Osteoblast (primary cell): ENCODE measurements around the gene CRYGN. TPM values are rescaled to one million over a fixed set of nuclear protein-coding genes. Genes with fewer than 3 reads are reported as not detected.

Experiments used
- DNase-seq: peaks from one replicate; pipeline ENCODE4 v3.0.0; 2011; ENCODE audit warnings: low spot score, mixed read lengths; ENCODE audit not compliant: insufficient read length; ENCODE audit errors: missing footprints
- H2AFZ ChIP-seq: 2 replicates; pipeline ENCODE4 v1.6.0; 2011; ENCODE audit warnings: mild to moderate bottlenecking, low read length
- H3K27ac ChIP-seq: 2 replicates; pipeline ENCODE4 v1.5.1; 2011; ENCODE audit warnings: mild to moderate bottlenecking, low read depth, low read length, moderate library complexity
- H3K27me3 ChIP-seq: 2 replicates; pipeline ENCODE4 v1.6.0; 2012; ENCODE audit warnings: mild to moderate bottlenecking, control low read depth, inconsistent platforms, low read length, moderate library complexity; ENCODE audit not compliant: insufficient read depth
- H3K36me3 ChIP-seq: 2 replicates; pipeline ENCODE4 v1.5.1; 2011; ENCODE audit warnings: mild to moderate bottlenecking, low read length, control low read depth, moderate library complexity; ENCODE audit not compliant: insufficient read depth
- H3K4me1 ChIP-seq: 2 replicates; pipeline ENCODE4 v1.5.1; 2011; ENCODE audit warnings: mild to moderate bottlenecking, low read length, control low read depth, moderate library complexity; ENCODE audit not compliant: insufficient read depth
- H3K4me2 ChIP-seq: 2 replicates; pipeline ENCODE4 v1.6.0; 2011; ENCODE audit warnings: mild to moderate bottlenecking, low read length; ENCODE audit not compliant: insufficient read depth
- H3K4me3 ChIP-seq: fragments of 200-600 bp; sonication (generic); 3 replicates; pipeline ENCODE4 v1.5.1; 2012; ENCODE audit warnings: mild to moderate bottlenecking, low read length, inconsistent platforms; ENCODE audit not compliant: insufficient read depth
- H3K79me2 ChIP-seq: 2 replicates; pipeline ENCODE4 v1.6.0; 2012; ENCODE audit warnings: mild to moderate bottlenecking, low read length, control low read depth, inconsistent platforms; ENCODE audit not compliant: insufficient read depth
- H3K9me3 ChIP-seq: 2 replicates; pipeline ENCODE4 v1.5.1; 2011; ENCODE audit warnings: low read depth, low read length, control low read depth
- H4K20me1 ChIP-seq: 2 replicates; pipeline ENCODE4 v1.6.0; 2012; ENCODE audit warnings: mild to moderate bottlenecking, low read length, control low read depth; ENCODE audit not compliant: insufficient read depth
- CTCF ChIP-seq: IDR thresholded peaks from 2 replicates; pipeline ENCODE4 v1.5.1; 2011; ENCODE audit warnings: mild to moderate bottlenecking, low read depth, low read length, moderate library complexity; ENCODE audit errors: extremely low read depth
- total RNA-seq: library from RNA; depleted of rRNA; stranded (reverse); fragments of >200 nt; gene quantifications from 2 replicates; pipeline ENCODE4 v1.2.3, GENCODE V29; 2012

Gene CRYGN
- total RNA-seq, 1 donor, result 0.72 TPM

GRCh38 chr7:151486074-151486473, 46.1 kb upstream of the CRYGN start:
- Histone ChIP-seq H3K4me1 (peaks cover 14% of the 10 kb centered on the region), H2AFZ (no peak overlapping the region), H3K36me3 (peaks cover 78% of the 10 kb centered on the region), H3K79me2 (peaks cover 94% of the 10 kb centered on the region), H3K27me3 (no peaks in the 10 kb centered on the region), H3K27ac (peak overlapping the region; percentile 47), H3K4me2 (no peak overlapping the region), H3K9me3 (no peaks in the 10 kb centered on the region), H4K20me1 (peaks cover 3% of the 10 kb centered on the region), H3K4me3 (no peak overlapping the region)
- no peak for DNase-seq
- no peak for TF ChIP-seq CTCF

DNA sequence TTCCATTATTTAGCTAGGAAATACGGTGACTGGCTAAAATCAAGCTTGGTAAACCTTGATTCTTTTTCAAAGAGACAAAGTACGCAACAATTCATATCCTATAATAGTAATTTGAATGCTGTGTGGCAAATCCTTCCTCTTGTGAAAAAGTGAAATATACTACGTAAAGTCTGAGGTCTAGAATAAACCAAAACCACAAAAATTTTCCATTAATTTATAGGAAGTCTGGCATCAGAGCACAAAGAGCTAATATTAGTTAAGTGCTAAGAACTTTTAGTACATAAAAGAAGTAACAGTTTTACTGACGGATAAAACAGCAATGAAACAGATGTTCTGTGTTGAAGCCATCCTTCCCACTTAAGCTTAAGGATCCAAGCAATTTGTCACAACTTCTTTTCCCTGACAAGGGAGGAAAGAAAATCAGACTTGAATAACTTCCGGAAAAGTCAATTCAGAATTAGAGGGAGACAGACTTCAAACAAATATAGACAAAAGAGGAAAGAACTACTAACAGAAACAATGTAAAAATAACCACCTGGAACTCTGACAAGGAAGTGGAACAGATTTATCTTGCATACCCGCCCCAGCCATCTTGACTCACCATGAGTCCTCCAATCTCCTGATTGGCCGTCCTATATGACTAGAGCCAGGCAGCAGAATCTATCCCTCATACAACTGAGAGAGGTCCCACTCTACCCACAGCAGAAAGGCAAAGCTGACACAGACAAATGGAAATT, 45.2 kb upstream of the CRYGN start:
- H3K9me3 ChIP-seq, result no peaks in the 10 kb centered on the region
- no peak overlapping the region for H2AFZ ChIP-seq
- peak; percentile 69 for DNase-seq
- H3K36me3 ChIP-seq, result peaks cover 75% of the 10 kb centered on the region
- H3K4me2 ChIP-seq, result peak overlapping the region; percentile 43
- H3K27ac ChIP-seq, result peak overlapping the region; percentile 47
- H3K27me3 ChIP-seq, result no peaks in the 10 kb centered on the region
- peaks cover 93% of the 10 kb centered on the region for H3K79me2 ChIP-seq
- peaks cover 3% of the 10 kb centered on the region for H4K20me1 ChIP-seq
- TF ChIP-seq CTCF, result no peak
- peaks cover 14% of the 10 kb centered on the region for H3K4me1 ChIP-seq
- no peak overlapping the region for H3K4me3 ChIP-seq

GRCh38 chr7:151483711-151483983, 43.7 kb upstream of the CRYGN start:
- Histone ChIP-seq H4K20me1 (peaks cover 3% of the 10 kb centered on the region), H3K27ac (peak overlapping the region; percentile 43), H3K36me3 (peaks cover 66% of the 10 kb centered on the region)

More at GRCh38 chr7:151483711-151483983, 43.7 kb upstream of the CRYGN start:
- no peak overlapping the region for H2AFZ ChIP-seq
- H3K4me3 ChIP-seq, result no peak overlapping the region
- no peak for DNase-seq
- H3K4me2 ChIP-seq, result no peak overlapping the region
- peaks cover 14% of the 10 kb centered on the region for H3K4me1 ChIP-seq
- no peaks in the 10 kb centered on the region for H3K9me3 ChIP-seq
- TF ChIP-seq CTCF, result no peak
- H3K27me3 ChIP-seq, result no peaks in the 10 kb centered on the region
- peaks cover 91% of the 10 kb centered on the region for H3K79me2 ChIP-seq
